Right hindlimb (tissue), 1 donor: Measurements from ENCODE around the gene RNF130.
"Not testable (repeated sequence)": the region's sequence is repeated elsewhere in the genome, so short reads cannot be mapped to it uniquely, and the experiment has no call there.

Experiments
- DNase-seq: peaks from one replicate; pipeline ENCODE4 v3.0.0-alpha.2; 2018

Gene RNF130

DNA sequence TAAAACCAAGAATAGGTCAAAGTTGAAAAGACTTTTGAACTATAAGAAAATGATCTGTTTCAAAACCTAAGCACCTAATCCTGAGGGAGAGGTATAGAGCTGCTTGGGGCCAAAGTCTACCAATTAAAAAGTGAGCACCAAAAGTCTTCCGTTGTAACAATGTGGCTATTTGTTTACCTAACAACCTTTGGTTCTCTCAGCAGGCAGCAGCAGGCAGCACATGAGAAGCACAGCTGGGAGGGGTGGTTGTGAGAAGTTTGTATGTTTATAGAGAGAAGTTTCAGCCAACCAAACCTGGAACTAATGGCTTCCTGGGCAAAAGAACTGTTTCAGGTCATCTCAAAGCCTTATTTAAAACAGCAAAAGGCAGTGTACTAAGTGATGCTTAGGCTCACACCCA lies 104.1 kb downstream of the RNF130 start:
- DNase-seq: no peak

DNA sequence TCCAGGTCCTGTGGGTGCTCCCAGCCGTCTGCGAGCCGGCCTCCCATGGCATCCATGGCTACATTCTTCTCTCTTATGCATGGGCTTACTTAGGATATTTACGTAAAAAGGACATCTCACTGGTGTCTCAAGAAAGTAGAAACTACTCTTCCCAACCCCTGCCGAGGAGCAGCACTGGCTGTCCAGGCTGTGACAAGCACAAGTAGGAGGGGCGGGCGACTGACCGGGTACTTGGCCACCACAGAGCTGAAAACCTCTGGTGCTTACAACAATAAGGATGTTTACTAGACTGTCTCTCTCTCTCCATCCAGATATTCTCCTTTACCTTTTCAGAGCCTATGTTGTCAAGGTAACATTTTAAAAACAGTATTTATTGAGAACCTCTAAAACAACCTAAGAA lies 107.5 kb downstream of the RNF130 start:
- no peak for DNase-seq

DNA sequence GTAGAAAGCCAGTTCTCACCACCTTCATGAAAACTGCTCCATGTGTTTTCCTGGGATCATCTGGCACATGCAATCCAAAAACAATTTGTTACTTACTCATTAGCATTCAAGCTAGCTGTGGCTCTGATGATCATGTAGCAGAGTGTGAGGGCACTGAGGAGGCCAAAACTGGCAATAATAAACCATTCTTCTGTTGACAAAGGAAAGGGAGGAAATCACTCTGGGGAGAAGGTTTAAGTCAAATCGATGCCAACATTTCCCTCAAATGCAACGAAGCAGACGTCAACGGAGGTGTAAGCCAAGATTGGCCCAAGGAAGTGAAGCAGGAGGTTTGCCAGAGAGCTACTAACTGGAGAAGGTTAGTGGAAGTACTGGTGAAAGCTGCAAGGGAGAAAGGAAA lies 108.2 kb downstream of the RNF130 start:
- no peak for DNase-seq

DNA sequence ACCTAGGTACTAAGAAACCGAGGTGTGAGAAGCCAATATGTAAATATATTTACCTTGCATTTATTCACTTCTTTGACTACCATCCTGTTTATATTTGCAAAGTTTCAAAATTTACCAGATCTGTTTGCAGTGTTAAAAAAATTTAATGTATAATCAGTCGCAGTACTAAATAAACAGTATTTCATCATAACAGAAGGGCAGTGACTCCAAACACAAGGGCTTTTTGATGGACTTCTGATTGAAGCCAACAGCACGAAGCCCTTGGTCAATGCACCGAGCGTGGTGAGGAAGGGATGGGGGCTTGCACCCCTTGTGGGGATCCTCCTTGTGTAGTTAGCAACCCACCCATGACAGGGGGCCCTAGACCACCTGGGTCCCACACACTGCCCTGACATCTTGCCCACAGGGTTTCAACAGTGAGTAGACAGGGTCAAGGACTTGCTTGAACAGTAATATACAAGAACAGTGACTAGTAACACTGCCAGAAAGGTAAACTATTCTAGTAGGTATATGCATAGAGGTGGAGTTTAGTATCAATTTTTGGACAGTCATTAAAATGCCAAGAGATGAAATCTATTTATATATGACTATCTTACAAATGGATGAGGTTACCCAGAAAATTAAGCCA lies 111.2 kb downstream of the RNF130 start:
- no peak for DNase-seq

DNA sequence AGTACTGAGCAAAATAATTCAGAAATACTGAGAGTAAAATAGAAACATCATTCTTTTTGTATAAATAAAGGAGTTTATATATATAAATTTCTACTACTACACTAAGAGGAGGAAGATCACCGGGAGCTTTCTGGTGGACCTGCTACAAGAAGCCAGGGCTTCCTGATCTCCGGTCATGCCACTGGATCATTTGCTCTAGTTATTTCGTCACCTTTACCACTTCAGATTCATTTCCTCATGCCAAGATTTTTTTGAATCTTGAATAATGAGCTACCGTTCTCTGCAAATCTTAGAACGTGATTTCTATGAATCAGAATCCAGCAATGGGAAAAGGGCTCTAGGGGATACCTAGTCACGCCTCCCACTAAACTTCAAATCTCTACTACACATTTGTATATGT lies 111.9 kb downstream of the RNF130 start:
- no peak for DNase-seq

DNA sequence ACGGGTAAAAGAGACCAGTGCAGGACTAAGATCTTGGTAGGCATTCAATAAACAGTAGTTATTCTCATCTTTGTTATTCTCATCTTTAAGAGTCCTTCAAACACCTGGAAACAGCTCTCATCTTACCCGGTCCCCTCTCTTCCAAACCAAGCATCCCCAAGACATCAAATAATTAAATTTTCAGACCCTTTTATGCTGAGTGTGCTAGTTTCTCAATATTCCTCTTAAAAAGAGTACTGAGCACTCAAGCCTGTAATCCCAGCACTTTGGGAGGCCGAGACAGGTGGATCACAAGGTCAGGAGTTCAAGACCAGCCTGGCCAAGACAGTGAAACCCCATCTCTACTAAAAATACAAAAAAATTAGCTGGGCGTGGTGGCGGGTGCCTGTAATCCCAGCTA lies 112.4 kb downstream of the RNF130 start:
- not testable (repeated sequence) for DNase-seq

DNA sequence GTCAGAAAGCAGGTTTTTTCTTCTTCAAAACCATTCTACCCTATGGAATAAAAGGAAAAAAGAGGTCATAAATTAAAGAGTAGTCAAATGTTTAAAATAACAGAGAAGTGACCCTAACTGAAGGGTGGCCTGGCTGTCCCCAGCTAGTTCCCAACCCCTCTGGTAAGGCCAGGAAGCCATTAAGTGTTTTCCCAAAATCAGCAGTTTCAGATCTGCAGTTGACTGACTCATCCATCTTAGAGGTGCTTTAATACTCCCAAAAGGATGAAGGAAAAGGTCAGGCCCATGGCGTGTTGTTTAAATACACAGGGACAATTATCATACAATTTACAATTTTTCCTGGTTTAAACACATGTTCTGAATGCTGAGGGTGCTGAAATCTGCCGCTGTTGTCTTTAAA lies 115.9 kb downstream of the RNF130 start:
- no peak for DNase-seq

DNA sequence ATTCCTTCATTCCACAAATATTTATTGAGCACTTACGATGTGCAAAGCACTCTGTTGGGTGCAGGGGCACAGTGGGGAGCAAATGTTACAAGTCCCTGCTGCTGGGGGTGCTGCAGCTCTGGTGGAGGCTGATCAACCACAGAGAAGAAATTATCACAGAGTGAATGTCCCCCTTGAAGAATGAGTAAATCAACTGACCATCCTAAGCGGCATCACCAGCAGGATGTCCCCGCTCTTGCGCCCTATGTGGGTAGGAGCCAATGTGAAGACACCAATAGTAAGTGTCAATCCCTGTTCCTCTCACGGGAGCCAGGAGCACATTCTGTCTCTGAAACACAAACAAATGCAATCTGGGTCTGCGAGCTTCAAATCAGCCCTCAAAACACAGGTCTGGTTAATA lies 116.5 kb downstream of the RNF130 start:
- DNase-seq: no peak

DNA sequence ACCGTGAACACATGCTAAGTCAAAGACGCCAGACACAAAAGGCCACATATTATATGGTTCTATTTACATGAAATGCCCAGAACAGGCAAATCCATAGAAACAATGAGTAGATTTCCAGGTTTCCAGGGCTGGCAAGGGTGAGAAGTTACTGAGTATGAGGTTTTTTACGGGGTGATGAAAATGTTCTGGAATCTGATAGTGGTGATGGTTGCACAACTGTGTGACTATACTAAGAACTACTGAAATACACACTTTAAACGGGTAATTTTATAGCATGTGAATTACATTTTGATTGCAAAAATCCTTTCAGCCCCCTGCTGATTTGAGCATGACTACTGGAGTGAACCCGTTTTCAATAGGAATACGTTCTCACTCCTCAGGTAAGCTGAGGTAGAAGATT lies 117.1 kb downstream of the RNF130 start:
- DNase-seq: no peak

DNA sequence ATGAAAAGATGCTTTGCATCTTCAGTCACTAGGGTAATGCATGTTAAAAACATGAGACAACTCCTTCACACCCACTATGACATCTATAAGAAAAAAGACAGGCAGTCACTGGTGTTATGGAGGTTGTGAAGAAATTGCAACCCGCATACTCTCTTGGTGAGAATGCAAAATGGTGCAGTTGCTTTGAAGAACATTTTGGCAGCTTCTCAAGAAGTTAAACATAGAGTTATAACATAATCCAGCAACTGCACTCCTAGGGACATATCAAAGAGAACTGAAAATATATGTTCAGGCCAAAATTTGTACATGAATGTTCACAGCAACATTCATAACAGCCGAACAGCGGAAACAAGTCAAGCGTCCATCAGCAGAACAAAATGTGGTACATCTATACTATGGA lies 117.6 kb downstream of the RNF130 start:
- no peak for DNase-seq

DNA sequence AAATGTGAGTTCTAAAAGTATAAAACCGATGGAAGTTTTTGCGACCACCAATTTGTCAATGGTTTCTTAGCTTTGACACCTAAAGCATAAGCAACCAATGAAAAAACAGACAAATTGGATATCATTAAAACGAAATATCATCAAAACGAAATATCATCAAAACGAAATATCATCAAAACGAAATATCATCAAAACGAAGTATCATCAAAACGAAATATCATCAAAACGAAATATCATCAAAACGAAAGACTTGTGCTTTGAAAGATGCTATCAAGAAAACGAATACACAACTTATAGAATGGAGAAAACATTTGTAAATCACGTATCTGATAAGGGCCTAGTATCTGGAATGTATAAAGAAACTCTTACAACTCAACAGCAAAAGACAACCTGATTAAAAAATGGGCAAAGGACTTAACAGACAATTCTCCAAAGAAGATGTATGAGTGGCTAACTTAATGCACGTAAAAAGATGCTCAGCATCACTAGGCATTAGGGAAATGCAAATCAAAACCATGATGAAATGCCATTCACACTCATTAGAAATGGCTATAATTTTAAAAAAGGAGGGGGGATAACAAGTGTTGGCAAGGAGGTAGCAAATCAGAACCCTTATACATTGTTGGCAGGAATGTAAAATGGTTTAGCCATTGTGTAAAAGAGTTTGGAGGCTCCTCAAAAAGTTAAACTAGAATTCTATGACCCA lies 134.4 kb downstream of the RNF130 start:
- DNase-seq: no peak

DNA sequence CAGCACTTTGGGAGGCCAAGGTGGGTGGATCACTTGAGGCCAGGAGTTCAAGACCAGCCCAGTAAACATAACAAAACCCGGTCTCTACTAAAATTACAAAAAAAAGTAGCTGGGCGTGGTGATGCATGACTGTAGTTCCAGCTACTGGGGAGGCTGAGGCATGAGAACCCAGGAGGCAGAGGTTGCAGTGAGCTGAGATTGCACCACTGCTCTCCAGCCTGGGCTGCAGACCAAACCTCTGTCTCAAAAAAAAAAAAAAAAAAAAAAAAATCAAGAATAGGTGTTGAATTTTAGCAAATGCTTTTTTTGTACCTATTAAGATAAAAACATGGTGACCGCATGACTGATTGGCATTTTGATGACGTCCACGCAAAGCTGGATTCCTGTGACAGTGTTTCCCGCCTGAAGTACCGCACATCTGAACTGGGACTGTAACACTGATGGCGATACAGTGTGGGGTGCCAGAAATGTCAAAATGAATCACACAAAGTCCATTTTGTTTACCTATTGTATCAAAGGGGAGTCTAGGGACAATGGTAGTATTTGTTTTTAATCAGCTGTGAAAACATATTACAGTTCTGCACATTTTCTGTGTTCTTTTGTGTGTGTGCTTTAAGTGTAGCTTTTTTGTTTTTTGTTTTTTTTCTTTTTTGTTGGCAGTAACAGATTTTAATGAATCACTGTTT lies 140.6 kb downstream of the RNF130 start:
- DNase-seq: no peak

DNA sequence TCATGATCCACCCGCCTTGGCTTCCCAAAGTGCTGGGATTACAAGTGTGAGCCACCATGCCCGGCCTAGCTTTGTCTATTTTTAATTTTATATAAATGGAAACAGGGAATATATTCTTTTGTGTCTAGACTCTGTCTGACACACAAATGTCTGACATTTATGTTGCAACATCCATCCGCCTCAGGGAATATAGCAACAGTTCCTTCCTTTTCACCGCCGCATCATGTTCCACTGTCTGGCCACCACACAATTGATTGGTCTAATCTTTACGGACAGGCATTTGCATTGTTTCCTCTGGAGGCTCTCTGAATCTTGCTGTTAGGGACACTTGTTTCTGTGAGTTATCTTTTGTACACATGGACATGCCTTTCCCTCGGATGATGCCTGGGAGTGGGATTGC lies 143.7 kb downstream of the RNF130 start:
- DNase-seq: no peak

DNA sequence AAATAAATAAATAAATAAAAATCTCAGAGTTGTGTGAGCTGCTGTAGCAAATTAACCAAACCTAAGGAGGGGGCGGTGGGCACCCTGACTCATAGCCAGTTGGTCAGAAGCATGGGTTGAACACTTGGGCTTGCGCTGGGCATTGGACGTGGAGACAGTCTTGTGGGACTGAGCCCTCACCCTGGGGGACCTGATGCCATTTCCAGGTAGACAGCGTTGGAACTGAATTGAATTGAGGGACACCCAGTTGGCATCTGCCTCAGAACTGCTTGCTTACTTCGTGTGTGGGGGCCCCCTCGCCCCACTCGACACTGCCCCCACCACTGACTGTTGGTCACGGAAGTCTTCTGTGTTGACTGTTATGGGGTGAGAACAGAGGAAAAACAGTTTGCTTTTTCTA lies 144.9 kb downstream of the RNF130 start:
- no peak for DNase-seq

DNA sequence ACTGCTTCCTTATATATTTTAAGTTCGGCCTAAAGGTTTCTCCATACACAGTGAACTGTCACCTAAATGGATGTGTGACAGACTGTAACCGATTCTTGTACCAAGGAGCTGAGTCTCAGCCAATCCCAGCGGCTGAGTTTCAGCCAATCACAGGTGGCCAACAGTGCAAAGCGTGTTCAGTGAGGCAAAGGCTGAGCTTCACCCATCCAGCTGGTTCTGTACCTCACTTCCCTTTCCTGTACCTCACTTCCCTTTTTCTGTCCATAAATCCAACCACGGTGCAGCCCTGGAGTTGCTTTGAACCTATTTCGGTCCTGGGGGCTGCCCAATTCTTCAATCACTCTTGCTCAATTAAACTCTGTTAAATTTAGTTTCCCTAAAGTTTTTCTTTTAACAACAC lies 148.1 kb downstream of the RNF130 start:
- DNase-seq: no peak

DNA sequence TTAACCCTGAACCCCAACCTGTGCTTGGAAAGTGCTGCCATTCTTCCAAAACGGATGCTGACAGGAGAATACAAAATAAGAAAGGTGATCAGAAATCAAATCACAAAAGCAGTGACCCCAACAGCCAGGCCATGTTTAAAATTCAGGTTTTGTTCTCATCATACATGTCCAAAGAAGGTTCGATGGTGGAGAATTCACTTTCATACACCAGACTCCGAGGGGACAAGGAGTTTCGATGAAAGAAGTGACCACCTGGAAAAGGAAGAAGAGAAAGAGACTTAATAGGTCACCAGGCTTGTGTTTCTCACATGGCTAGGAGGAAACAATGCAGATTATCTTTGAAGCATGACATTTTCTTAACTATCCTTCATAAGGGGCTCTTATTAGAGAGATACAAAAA lies 151.4 kb downstream of the RNF130 start:
- DNase-seq: no peak

DNA sequence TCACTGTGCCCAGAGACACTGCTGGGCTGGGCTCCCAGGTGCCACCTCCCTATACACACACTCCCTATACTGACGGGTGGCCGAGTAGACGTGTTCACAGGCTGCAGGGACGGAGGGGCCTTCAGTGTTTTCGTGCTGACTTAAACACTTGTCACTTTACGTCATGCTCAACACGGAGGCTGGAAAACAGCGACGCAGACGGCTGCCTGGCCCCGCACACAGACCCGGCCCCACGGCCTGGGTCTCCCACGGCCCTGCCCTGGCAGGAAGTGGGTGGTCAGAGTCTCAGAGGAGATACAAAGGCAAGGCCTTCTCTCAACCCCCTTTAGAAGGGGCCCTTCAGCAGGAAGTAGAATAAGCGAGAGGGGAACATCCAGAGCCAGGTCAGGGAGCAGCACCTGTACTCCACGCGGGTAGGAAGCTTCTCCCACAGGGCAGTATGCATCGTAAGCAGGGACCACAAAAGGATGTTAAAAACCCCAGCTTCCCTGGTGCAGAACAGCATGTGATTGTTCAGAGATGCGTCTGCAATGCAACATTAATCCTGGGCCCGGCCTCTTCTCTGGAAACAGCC lies 152.0 kb downstream of the RNF130 start:
- no peak for DNase-seq

DNA sequence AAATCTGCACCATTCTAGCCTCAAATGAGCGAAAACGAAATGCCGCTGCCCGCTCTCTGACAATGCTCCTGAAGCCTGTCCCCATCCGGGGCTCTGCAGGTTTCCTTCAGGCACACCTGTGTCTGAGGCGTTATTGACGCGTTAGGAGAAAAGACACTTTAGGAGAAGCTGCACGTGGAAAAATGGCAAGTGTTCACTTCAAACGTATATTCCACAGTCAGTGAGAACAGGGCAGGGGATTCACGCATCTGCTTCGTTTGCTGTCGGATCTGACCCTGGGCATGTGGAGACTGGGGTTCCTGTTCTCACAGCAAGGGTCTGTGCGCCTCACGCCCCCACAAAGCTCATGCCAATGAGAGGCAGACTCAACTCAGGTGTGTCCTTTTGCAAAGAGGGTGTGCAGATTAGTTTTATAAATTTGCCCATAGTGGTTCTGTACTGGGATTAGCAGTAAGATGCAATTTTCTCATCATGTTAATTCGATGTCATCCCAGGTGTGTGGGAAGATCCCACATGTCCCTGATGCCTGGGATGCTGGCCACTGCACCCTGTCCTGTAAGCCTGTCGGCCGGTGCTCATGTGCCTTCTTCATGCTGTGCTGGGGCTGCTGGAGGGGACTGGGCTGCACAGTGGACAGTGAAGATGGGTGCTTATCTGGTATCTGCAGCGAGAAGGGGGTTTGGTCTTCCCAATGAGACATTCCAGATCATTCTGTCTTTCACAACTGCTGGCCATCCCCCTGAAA lies 152.6 kb downstream of the RNF130 start:
- no peak for DNase-seq

DNA sequence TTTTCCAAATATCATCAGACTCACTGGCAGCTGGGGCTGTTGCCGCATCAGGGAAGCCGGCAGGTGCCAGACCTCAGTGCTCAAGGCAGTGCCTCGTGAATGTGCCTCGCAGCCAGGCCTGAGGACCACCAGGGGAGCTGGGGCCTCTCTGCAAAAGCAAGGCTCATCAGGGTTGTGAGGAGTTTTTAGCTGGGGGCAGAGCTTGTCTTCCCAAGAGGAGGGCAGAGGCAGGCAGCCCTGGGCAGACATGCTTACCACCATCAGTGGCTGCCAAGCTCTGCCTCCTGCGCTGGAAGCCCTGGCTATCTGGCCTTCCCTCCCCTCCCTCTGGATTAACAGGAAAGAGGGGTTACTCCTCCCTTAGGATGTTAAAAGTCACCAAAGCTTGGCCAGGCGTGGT lies 155.0 kb downstream of the RNF130 start:
- DNase-seq: no peak

DNA sequence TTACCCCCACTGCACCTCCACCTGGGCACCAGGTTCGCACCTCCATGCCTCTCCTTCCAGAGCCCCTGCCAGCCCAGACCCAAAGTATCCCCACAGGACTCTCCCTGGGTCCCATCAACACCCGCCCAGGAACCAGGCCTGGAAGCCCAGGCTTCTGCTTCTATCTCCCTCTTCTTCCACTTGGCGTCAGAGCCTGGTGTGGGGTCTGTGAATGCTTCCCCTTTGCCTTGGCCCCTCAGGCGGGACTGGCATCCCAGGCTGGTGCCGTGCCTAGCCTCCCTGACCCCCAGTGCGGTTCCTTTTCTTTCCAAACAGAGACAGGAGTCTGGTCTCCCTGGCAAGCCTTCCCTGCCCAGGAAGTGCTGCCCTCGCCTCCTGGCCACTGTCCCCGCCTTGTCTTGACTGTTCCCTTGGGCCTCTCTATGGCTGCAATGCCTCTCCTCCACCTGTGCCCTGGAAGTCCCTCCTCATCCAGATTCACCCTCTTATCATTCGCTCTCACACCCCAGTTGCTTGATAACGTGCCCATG lies 156.1 kb downstream of the RNF130 start:
- no peak for DNase-seq

DNA sequence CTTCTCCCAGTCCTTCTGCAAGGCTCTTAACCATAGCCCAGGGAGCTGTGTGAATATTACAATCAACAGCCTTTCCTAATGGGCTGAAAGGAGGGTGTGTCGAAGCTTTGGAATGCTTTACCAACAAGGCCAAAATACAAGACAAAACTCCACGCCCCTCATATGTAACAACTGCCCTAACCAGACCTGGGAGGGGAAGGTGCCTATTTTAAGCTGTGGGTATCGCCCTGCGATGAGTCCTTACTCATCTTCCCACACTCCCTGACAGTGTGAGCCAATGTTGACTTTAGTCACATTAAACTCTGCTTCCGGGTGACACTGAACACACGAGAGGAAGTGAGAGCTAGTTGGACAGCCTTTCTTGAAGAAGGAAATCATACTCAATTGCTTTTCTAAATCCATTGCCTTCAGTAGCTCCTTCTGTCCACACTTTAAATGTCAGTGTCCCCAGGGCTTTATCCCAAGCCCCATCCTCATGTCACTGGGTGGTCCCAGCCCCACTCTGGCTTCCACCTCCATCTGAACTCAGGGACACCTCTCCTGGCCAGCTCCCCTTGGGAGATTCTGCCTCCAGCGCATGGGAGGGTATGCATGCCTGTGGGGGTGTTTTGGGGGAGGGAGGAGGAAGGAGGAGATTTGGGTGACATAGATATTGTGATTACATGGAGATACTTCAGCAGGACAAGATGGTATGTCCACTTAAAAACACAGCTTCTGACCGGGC lies 157.4 kb downstream of the RNF130 start:
- DNase-seq: no peak

DNA sequence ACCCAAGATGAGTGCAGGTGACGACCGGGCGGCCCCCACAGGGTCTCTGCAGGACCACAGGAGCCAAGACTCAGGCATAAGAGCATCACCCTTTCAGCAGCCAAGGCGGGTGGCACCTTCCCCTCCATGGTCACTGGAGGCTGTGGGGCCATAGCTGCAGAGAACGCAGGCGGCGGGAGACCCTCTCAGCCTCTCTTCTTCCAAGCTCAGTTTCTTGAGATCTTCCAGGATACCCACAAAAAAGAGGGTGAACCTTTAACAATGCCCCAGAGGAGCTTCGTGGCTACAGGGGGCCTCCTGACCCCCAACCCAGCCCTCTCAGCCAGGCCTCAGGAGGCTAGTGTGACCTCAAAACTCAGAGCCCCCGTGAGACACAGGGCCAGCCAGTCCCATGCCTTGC lies 158.1 kb downstream of the RNF130 start:
- DNase-seq: no peak
